ENCODE measurements around the gene ENOX2.
"Not testable (repeated sequence)": the region's sequence is repeated elsewhere in the genome, so short reads cannot be mapped to it uniquely, and the experiment has no call there.

DNA sequence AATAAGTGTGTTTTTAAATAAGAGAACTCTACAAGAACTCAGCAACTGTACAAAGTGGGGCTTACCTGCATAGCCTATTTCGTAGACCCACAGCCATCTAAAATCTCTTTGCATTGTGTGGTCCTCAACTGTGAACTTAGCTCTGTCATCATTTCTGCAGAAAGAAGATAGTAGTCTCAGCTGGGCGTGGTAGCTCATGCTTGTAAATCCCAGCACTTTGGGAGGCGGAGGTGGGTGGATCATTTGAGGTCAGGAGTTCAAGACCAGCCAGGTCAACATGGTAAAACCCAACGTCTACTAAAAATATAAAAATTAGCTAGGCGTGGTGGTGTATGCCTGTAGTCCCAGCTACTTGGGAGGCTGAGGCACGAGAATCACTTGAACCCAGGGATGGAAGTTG, 193.8 kb downstream of the ENOX2 start:
- TF ChIP-seq, protein P1, sequence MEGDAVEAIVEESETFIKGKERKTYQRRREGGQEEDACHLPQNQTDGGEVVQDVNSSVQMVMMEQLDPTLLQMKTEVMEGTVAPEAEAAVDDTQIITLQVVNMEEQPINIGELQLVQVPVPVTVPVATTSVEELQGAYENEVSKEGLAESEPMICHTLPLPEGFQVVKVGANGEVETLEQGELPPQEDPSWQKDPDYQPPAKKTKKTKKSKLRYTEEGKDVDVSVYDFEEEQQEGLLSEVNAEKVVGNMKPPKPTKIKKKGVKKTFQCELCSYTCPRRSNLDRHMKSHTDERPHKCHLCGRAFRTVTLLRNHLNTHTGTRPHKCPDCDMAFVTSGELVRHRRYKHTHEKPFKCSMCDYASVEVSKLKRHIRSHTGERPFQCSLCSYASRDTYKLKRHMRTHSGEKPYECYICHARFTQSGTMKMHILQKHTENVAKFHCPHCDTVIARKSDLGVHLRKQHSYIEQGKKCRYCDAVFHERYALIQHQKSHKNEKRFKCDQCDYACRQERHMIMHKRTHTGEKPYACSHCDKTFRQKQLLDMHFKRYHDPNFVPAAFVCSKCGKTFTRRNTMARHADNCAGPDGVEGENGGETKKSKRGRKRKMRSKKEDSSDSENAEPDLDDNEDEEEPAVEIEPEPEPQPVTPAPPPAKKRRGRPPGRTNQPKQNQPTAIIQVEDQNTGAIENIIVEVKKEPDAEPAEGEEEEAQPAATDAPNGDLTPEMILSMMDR (IDR thresholded peaks at IDR 0.05; ENCODE audit: poor library complexity): not testable (repeated sequence)
- TF ChIP-seq EZH2phosphoT487 (IDR thresholded peaks at IDR 0.05; ENCODE audit: low read depth, severe bottlenecking, unreplicated experiment); EZH2 (IDR thresholded peaks at IDR 0.05; ENCODE audit: borderline replicate concordance): not testable (repeated sequence)

Data from hepatocyte (in vitro differentiated cells).